ENCODE data around the gene PIK3R6.

PIK3R6 gene
- 0.17 to 0.48 reads per million in 2 experiments for total RNA-seq

- DNase-seq (ENCODE audit: low read depth), result no peak
These were observed at the start of gene PIK3R6 for GRCh38 chr17:8867361-8867981. PIK3R6 (minus strand) TSS chr17:8867674; CDS start chr17:8849794, 17,880 bp downstream.

- DNase-seq (ENCODE audit: low read depth), result no peak
These were observed 49.0 kb upstream of the PIK3R6 start for GRCh38 chr17:8916466-8916865.

- DNase-seq (ENCODE audit: low read depth), result no peak
These were observed 47.1 kb upstream of the PIK3R6 start for GRCh38 chr17:8914554-8914953.

- DNase-seq (ENCODE audit: low read depth), result no peak
These were observed 46.4 kb upstream of the PIK3R6 start for GRCh38 chr17:8913879-8914278.

GRCh38 chr17:8913091-8913490 is 45.6 kb upstream of the PIK3R6 start:
- DNase-seq (ENCODE audit: low read depth), result no peak

- no peak for DNase-seq (ENCODE audit: low read depth)
These were observed 44.9 kb upstream of the PIK3R6 start for GRCh38 chr17:8912084-8912981.

GRCh38 chr17:8910969-8911604 is 43.6 kb upstream of the PIK3R6 start:
- DNase-seq (ENCODE audit: low read depth), result no peak

GRCh38 chr17:8909586-8910270 is 42.3 kb upstream of the PIK3R6 start:
- DNase-seq (ENCODE audit: low read depth), result no peak

GRCh38 chr17:8905331-8905730 is 37.9 kb upstream of the PIK3R6 start:
- DNase-seq (ENCODE audit: low read depth), result no peak

GRCh38 chr17:8904686-8905085 is 37.2 kb upstream of the PIK3R6 start:
- DNase-seq (ENCODE audit: low read depth), result no peak

- no peak for DNase-seq (ENCODE audit: low read depth)
These were observed 36.7 kb upstream of the PIK3R6 start for GRCh38 chr17:8904201-8904600.

- DNase-seq (ENCODE audit: low read depth), result no peak
These were observed 33.4 kb upstream of the PIK3R6 start for GRCh38 chr17:8900626-8901585.

GRCh38 chr17:8900207-8900606 is 32.7 kb upstream of the PIK3R6 start:
- no peak for DNase-seq (ENCODE audit: low read depth)

- no peak for DNase-seq (ENCODE audit: low read depth)
These were observed 31.2 kb upstream of the PIK3R6 start for GRCh38 chr17:8898636-8899035.

GRCh38 chr17:8898126-8898525 is 30.7 kb upstream of the PIK3R6 start:
- no peak for DNase-seq (ENCODE audit: low read depth)

- no peak for DNase-seq (ENCODE audit: low read depth)
These were observed 29.5 kb upstream of the PIK3R6 start for GRCh38 chr17:8896641-8897635.

GRCh38 chr17:8896087-8896486 is 28.6 kb upstream of the PIK3R6 start:
- DNase-seq (ENCODE audit: low read depth), result no peak

- peak; percentile 33 for DNase-seq (ENCODE audit: low read depth)
These were observed 27.5 kb upstream of the PIK3R6 start for GRCh38 chr17:8894673-8895578.

- no peak for DNase-seq (ENCODE audit: low read depth)
These were observed 26.8 kb upstream of the PIK3R6 start for GRCh38 chr17:8894202-8894671.

Measured in T follicular helper cell (primary cell).